CD14-positive monocyte (primary cell): Measurements from ENCODE around the gene TMEM184A. TPM values are rescaled to one million over a fixed set of nuclear protein-coding genes. Genes with fewer than 3 reads are reported as not detected.

Source experiments
- DNase-seq, 3 donors: peaks; one replicate each; pipeline ENCODE4 v3.0.0-alpha.2; 2011 to 2022
- H2AFZ ChIP-seq: 2 replicates; pipeline ENCODE4 v1.6.0; 2012; ENCODE audit warnings: mild to moderate bottlenecking, low read depth, low read length, inconsistent platforms; ENCODE audit not compliant: insufficient read depth, poor library complexity, severe bottlenecking
- H3K27ac ChIP-seq, 2 donors: 1 replicate in 1 of 2; 2 replicates in 1 of 2; pipeline ENCODE4 v1.5.1; 2012 to 2013; ENCODE audit warnings: low read length in 2 of 2, control low read depth in 1 of 2, inconsistent platforms in 1 of 2, low read depth in 1 of 2, mild to moderate bottlenecking in 1 of 2
- H3K27me3 ChIP-seq, 2 donors: one replicate each; pipeline versions ENCODE4 v1.6.0 to v1.6.1; 2011 to 2013; ENCODE audit warnings: low read length in 2 of 2; ENCODE audit not compliant: control insufficient read depth in 2 of 2, insufficient read depth in 2 of 2
- H3K36me3 ChIP-seq, 2 donors: replicated peaks in 1 of 2; 1 replicate in 1 of 2; 2 replicates in 1 of 2; pipeline versions ENCODE4 v1.5.1 to v1.6.1; 2012 to 2013; ENCODE audit warnings: low read length in 2 of 2, control low read depth in 1 of 2, inconsistent platforms in 1 of 2, mild to moderate bottlenecking in 1 of 2; ENCODE audit not compliant: insufficient read depth in 2 of 2, control insufficient read depth in 1 of 2
- H3K4me1 ChIP-seq, 2 donors: 1 replicate in 1 of 2; 2 replicates in 1 of 2; pipeline versions ENCODE4 v1.5.1 to v1.6.1; 2012 to 2013; ENCODE audit warnings: low read length in 2 of 2, control low read depth in 1 of 2, inconsistent platforms in 1 of 2, mild to moderate bottlenecking in 1 of 2, moderate library complexity in 1 of 2; ENCODE audit not compliant: insufficient read depth in 2 of 2, control insufficient read depth in 1 of 2
- H3K4me2 ChIP-seq: replicated peaks from 2 replicates; pipeline ENCODE3; 2012; ENCODE audit warnings: low read length, moderate library complexity, mild to moderate bottlenecking; ENCODE audit not compliant: poor library complexity, severe bottlenecking; ENCODE audit errors: extremely low read depth
- H3K4me3 ChIP-seq, 3 experiments: fragments of 200-600 bp in 1 of 3; sonication (generic) in 1 of 3; replicated peaks in 1 of 3; 1 replicate in 2 of 3; 2 replicates in 1 of 3; pipeline ENCODE4 v1.5.1; 2011 to 2013; ENCODE audit warnings: low read length in 3 of 3, mild to moderate bottlenecking in 3 of 3, control low read depth in 2 of 3, low read depth in 2 of 3, inconsistent platforms in 1 of 3, moderate library complexity in 1 of 3
- H3K79me2 ChIP-seq: 2 replicates; pipeline ENCODE4 v1.6.0; 2012; ENCODE audit warnings: mild to moderate bottlenecking, control low read depth, inconsistent platforms, low read length, moderate library complexity; ENCODE audit not compliant: insufficient read depth
- H3K9ac ChIP-seq: 2 replicates; pipeline ENCODE4 v1.6.0; 2017; ENCODE audit warnings: low read length, mild to moderate bottlenecking; ENCODE audit not compliant: insufficient read depth, poor library complexity, severe bottlenecking
- H3K9me3 ChIP-seq, 2 donors: replicated peaks in 1 of 2; 1 replicate in 1 of 2; 2 replicates in 1 of 2; pipeline versions ENCODE4 v1.5.1 to v1.6.1; 2012 to 2013; ENCODE audit warnings: low read length in 2 of 2, control low read depth in 1 of 2; ENCODE audit not compliant: control insufficient read depth in 1 of 2, insufficient read depth in 1 of 2
- H4K20me1 ChIP-seq: 2 replicates; pipeline ENCODE4 v1.6.0; 2012; ENCODE audit warnings: mild to moderate bottlenecking, low read length, control low read depth, moderate library complexity; ENCODE audit not compliant: insufficient read depth
- H3K27ac Mint-ChIP-seq, 7 donors: one replicate each; pipeline ENCODE4 v1.8.0; 2020; ENCODE audit warnings: mild to moderate bottlenecking in 7 of 7, mixed read lengths in 7 of 7, moderate library complexity in 6 of 7, inconsistent platforms in 2 of 7
- H3K27me3 Mint-ChIP-seq, 3 donors: one replicate each; pipeline ENCODE4 v1.8.0; 2021 to 2022; ENCODE audit warnings: low read depth in 3 of 3, mild to moderate bottlenecking in 3 of 3, mixed read lengths in 3 of 3, moderate library complexity in 3 of 3, inconsistent platforms in 1 of 3
- H3K36me3 Mint-ChIP-seq, 2 donors: one replicate each; pipeline ENCODE4 v1.8.0; 2020; ENCODE audit warnings: mixed read lengths in 2 of 2, inconsistent platforms in 1 of 2, mild to moderate bottlenecking in 1 of 2
- H3K4me1 Mint-ChIP-seq: one replicate; pipeline ENCODE4 v1.8.0; 2020; ENCODE audit warnings: mild to moderate bottlenecking, mixed read lengths
- H3K4me3 Mint-ChIP-seq, 2 donors: one replicate each; pipeline ENCODE4 v1.8.0; 2020; ENCODE audit warnings: mild to moderate bottlenecking in 2 of 2, mixed read lengths in 2 of 2, moderate library complexity in 1 of 2
- H3K9me3 Mint-ChIP-seq, 7 donors: one replicate each; pipeline ENCODE4 v1.8.0; 2020 to 2022; ENCODE audit warnings: mixed read lengths in 7 of 7, mild to moderate bottlenecking in 6 of 7, moderate library complexity in 6 of 7, inconsistent platforms in 2 of 7
- CTCF ChIP-seq: fragments of 200-600 bp; IDR thresholded peaks from one replicate; pipeline ENCODE4 v1.8.0; 2022; ENCODE audit warnings: antibody characterized with exemption, mild to moderate bottlenecking
- WGBS: methylation state at CpG from one replicate; pipeline ENCODE4 v1.1.5; 2013; ENCODE audit warnings: missing lambda C conversion rate; ENCODE audit not compliant: insufficient coverage; 5-methylcytosine and 5-hydroxymethylcytosine counted together
- intact Hi-C, 2 donors: fragments of 100-400 bp; cut with micrococcal nuclease; formaldehyde crosslinking; loops; one replicate each; pipeline versions ENCODE4 v1.15.0 to v1.15.1; 2023
- polyA plus RNA-seq, 3 donors: library from polyadenylated mRNA; depleted of rRNA in 1 of 3; unstranded in 2 of 3; stranded (reverse) in 1 of 3; fragments of 300-500 nt in 2 of 3; fragments of >200 nt in 1 of 3; fragmentation: Illumina TruSeq in 2 of 3; gene quantifications; 1 replicate in 2 of 3; 2 replicates in 1 of 3; pipeline ENCODE4 v1.2.3, GENCODE V29; 2012 to 2021

TMEM184A gene
- polyA plus RNA-seq, 3 donors = not detected

GRCh38 chr7:1525409-1525808 is 30.6 kb downstream of the TMEM184A start:
- no peak overlapping the region for H2AFZ ChIP-seq
- no peaks in the 10 kb centered on the region for H3K36me3 ChIP-seq
- H3K4me2 ChIP-seq = no peak overlapping the region
- H3K27me3 ChIP-seq = no peaks in the 10 kb centered on the region
- H3K27ac Mint-ChIP-seq = no peak overlapping the region
- no peak overlapping the region for H3K4me3 ChIP-seq
- peaks cover 0 to 2% (median 0%) of the 10 kb centered on the region in 7 donors for H3K9me3 Mint-ChIP-seq
- no peak for TF ChIP-seq CTCF
- no peaks in the 10 kb centered on the region for H3K36me3 Mint-ChIP-seq
- peaks cover 5% of the 10 kb centered on the region for H3K79me2 ChIP-seq
- peaks cover 0 to 3% (median 0%) of the 10 kb centered on the region in 3 donors for H3K27me3 Mint-ChIP-seq
- H3K4me3 Mint-ChIP-seq = no peak overlapping the region
- WGBS = 95% methylated on average over 6 of the region's 6 CpGs
- no peak overlapping the region for H3K9ac ChIP-seq
- H3K27ac ChIP-seq = no peak overlapping the region
- intact Hi-C loops = no loop called here
- peaks cover 9 to 23% of the 10 kb centered on the region in 2 donors for H3K4me1 ChIP-seq
- H3K4me1 Mint-ChIP-seq = peaks cover 19% of the 10 kb centered on the region
- no peaks in the 10 kb centered on the region for H4K20me1 ChIP-seq
- no peak for DNase-seq
- no peaks in the 10 kb centered on the region for H3K9me3 ChIP-seq

GRCh38 chr7:1523844-1524243 is 32.2 kb downstream of the TMEM184A start:
- H3K79me2 ChIP-seq = no peaks in the 10 kb centered on the region
- TF ChIP-seq CTCF = no peak
- WGBS = 92% methylated on average over 16 of the region's 17 CpGs
- Mint-ChIP-seq H3K27me3 (peaks cover 0 to 3% (median 0%) of the 10 kb centered on the region in 3 donors), H3K4me1 (peaks cover 16% of the 10 kb centered on the region), H3K36me3 (no peaks in the 10 kb centered on the region), H3K4me3 (no peak overlapping the region), H3K9me3 (peaks cover 0 to 15% (median 6%) of the 10 kb centered on the region in 7 donors), H3K27ac (no peak overlapping the region)
- no peak overlapping the region for H3K4me2 ChIP-seq
- H3K27ac ChIP-seq = no peak overlapping the region
- H3K9ac ChIP-seq = no peak overlapping the region
- no peak overlapping the region for H3K4me3 ChIP-seq
- no peak for DNase-seq
- peaks cover 6 to 17% of the 10 kb centered on the region in 2 donors for H3K4me1 ChIP-seq
- no peaks in the 10 kb centered on the region for H3K36me3 ChIP-seq
- no peaks in the 10 kb centered on the region for H3K9me3 ChIP-seq
- no peaks in the 10 kb centered on the region for H4K20me1 ChIP-seq
- no peaks in the 10 kb centered on the region for H3K27me3 ChIP-seq
- intact Hi-C loops = no loop called here
- H2AFZ ChIP-seq = no peak overlapping the region
